GM12892 (cell line): ENCODE data around the gene DAG1. TPM values are rescaled to one million over a fixed set of nuclear protein-coding genes. Genes with fewer than 3 reads are reported as not detected.

Source experiments
- DNase-seq: peaks from one replicate; pipeline ENCODE4 v3.0.0; 2011; ENCODE audit not compliant: insufficient read length
- FAIRE-seq: peaks from 2 replicates; lab custom pipeline; 2011; peaks lifted over from hg19 to GRCh38; lab: Jason Lieb, UNC
- POLR2A ChIP-seq: IDR thresholded peaks from 2 replicates; pipeline ENCODE4 v1.6.1; 2011; ENCODE audit warnings: low read depth, low read length, control low read depth
- POLR2AphosphoS5 ChIP-seq: IDR thresholded peaks from 2 replicates; pipeline ENCODE4 v1.6.1; 2011; ENCODE audit warnings: low read depth, low read length, control low read depth
- TAF1 ChIP-seq: IDR thresholded peaks from 2 replicates; pipeline ENCODE4 v1.6.1; 2011; ENCODE audit warnings: low read depth, mild to moderate bottlenecking, control low read depth, low read length, borderline replicate concordance
- polyA plus RNA-seq: library from polyadenylated mRNA; unstranded; fragments of >200 nt; gene quantifications from one replicate; pipeline ENCODE4 v1.2.1, GENCODE V29; 2012; ENCODE audit warnings: missing spikeins, inconsistent platforms; ENCODE audit not compliant: missing spikeins

Gene DAG1
- 5.8 TPM for polyA plus RNA-seq

DNA sequence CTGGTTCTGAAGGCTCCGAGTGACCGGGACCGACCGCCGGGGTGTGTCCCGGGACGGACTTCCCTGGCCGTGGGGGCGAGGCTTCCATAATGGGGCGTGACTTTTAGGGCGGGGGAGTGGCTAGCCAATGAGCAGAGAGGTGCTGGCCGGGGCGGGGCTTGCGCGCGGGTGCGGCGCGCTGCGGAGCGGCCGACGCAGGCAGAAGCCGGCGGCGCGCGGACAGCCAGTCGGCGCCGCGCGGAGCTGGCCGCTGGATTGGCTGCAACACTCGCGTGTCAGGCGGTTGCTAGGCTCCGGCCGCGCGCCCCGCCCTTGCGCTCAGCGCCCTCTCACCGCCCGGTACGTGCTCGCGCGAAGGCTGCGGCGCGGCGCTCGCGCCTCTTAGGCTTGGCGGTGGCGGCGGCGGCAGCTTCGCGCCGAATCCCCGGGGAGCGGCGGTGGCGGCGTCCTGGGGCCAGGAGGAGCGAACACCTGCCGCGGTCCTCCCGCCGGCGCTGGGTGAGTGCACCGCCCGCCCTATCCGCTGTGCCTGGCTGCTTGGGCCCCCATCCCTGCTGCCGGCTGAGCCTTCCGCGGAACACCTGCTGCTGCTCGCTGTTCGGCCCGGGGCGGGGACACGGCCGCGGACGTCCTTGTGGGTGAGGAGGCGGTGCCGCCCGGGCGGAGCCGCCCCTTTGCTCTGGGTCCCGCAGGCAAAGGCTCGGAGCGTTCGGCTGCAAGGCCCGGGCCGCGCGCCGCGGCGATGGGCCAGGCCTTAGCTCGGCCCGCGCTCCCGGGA is at the start of gene DAG1:
DAG1 (plus strand) TSS at position 332 of the 778 bp plus-strand sequence. CDS start 40,268 bp downstream, outside the sequence.
- TF ChIP-seq POLR2AphosphoS5 (peak; percentile 72), POLR2A (peak; percentile 80; the same call in 1 of the 2 replicates), TAF1 (no peak; the same call in 1 of the 2 replicates)
- DNase-seq, result peak; percentile 96
- peak; percentile 99 for FAIRE-seq

DNA sequence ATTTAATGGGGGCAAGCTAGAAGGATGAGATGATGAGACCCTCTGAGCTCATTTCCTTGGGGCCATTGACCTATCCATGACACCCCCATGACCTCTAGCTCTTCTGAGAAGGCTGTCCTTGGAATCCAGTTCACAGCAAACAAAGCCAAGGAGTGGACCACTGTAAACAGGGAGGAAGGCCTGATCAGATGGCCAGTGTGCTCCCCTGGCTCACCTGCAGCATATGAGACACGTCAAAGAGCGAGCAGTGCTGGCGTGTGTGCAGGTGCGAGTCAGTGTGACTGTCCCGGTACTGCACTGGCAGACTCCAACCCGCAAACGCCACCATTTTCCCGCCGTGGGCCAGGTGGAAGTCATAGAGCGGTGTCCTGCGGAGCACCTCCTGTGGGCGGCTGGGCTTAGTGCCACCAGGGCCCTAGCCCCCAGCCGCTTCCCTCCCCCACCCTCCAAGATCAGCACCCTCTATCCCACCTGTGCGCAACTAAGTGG is 48.1 kb upstream of the DAG1 start:
- DNase-seq (no peak), FAIRE-seq (peak; percentile 78)
- TF ChIP-seq TAF1 (0 out of 2 replicates have a peak, but pooled peaks have one; percentile 13), POLR2A (no peak)

DNA sequence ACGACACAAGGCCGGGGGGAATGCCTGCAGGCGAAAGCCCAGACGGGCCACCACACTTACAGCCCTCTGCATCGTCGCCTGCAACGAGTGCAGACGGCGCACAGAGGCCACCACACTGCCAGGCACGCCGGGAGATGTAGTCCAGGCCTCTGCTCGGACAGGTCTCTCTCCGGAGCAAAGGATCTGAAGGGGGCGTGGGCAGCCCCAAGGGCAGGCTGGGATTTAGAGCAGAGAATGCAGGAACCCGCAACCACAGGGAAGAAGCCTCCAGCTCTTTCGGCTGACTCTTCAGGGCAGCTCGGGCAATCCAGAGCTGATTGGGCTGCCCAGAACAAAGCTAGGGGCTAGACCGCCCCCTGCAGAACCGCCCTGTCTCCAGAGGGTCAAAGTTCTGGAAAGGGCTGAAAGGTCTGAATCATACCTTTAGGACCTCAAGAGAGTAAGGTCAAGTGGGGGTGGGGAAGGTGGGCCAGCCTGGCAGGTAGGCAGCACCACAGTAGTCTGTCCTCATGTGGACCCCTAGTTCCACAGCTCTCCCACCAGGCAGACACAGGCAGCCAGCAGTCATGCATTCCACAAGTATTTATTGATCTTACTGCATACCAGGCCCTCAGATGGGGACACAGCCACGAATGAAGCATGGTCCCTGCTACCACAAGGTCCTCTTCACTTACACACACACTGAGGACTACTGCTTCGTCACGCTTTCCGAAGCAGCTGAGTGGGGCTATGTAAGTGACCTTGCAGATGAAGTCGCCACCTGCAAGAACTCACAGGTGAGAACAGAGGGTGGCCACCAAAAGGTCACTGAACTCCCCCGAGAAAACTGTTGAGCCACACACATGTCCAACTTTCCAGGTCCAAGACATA is 47.5 kb upstream of the DAG1 start, which contains the start of gene AMT:
AMT (minus strand) TSS at position 95 of the 870 bp plus-strand sequence; CDS start at position 72, 23 bp downstream.
- DNase-seq (no peak), FAIRE-seq (no peak)
- no peak for TF ChIP-seq TAF1

DNA sequence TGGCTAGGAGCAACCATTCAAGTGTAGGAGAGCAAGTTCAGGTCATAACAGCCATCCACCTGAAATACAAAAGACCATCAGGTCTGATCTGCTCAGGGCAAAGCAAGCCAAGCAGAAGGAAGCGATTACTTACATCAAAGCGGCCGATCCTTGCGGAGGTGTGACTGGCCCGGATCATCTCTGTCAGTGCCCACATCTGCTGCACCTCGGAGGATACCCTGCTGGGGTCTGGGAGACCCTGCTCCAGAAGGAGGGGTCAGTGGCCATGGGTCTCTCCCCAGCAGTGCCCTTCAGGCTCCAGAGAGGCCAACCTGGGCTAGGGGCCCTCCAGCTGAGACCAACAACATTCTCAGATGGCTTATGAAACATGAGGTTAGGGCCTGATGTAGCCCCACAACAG is 45.3 kb upstream of the DAG1 start:
- FAIRE-seq, result no peak
- TF ChIP-seq TAF1 (no peak), POLR2A (no peak), POLR2AphosphoS5 (no peak)

DNA sequence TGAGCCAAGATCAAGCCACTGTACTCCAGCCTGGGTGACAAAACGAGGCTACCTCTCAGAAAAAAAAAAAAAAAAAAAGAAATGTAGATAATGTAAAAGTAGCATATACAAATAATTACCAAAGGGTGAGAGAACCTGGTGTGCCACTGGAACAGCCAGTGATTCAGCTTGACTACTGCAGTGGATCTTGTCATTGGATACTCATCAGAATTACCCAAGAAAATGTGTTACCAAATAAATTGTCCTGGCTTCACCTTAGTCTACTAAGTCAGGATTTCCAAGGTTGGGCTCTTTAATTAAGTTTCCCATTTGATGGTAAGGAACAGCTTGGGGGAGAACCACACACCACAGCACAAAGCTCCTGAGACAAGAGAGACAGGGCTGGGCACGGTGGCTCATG is 42.5 kb upstream of the DAG1 start:
- no peak for TF ChIP-seq TAF1
- no peak for TF ChIP-seq POLR2A
- no peak for TF ChIP-seq POLR2AphosphoS5
- DNase-seq (no peak), FAIRE-seq (no peak)

More for the DNA sequence above, 45.3 kb upstream of the DAG1 start:
- no peak for DNase-seq

DNA sequence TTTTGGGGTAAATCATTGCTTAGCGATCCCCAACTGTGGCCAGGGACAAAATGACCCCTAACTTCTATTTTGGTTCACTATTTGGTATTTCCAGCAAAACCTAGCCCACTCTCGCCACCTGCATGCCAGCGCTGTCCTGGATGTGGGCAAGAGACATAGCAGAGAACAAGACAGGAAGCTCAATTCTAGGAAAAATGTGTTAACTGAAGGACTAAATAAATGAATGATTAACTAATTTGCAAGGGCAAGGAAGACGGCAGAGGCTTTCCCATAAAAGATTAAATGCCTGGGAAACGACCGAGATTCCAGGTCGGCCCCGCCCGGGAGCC is 41.4 kb upstream of the DAG1 start:
- no peak for TF ChIP-seq POLR2AphosphoS5
- no peak for DNase-seq
- no peak for FAIRE-seq

DNA sequence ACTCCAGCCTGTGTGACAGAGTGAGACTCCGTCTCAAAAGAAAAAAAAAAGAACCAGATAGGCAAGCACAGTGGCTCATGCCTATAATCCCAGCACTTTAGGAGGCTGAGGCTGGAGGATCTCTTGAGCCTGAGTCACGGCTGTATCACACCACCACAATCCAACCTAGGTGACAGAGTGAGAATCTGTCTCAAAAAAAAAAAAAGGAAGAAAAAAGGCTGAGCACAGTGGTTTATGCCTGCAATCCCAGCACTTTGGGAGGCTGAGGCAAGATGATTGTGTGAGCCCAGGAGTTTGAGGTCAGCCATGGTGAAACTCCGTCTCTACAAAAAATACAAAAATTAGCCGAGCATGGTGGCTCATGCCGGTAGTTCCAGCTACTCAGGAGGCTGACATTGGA is 35.3 kb upstream of the DAG1 start:
- DNase-seq (no peak), FAIRE-seq (no peak)
- TF ChIP-seq TAF1 (no peak), POLR2AphosphoS5 (no peak), POLR2A (no peak)

DNA sequence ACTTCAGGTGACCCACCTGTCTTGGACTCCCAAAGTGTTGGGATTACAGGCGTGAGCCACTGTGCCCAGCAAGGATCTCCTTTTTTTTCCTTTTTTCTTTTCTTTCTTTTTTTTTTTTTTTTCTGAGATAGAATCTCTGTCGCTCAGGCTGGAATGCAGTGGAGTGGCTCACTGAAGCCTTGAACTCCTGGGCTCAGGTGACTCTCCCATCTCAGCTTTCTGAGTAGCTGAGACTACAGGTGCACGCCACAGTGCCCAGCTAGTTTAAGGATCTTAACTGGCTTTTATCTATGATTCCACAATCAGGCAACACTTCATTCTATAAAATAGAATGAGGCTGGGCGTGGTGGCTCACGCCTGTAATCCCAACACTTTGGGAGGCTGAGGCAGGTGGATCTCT is 24.7 kb upstream of the DAG1 start:
- TF ChIP-seq TAF1 (no peak), POLR2A (no peak), POLR2AphosphoS5 (no peak)
- DNase-seq, result no peak
- FAIRE-seq, result no peak

DNA sequence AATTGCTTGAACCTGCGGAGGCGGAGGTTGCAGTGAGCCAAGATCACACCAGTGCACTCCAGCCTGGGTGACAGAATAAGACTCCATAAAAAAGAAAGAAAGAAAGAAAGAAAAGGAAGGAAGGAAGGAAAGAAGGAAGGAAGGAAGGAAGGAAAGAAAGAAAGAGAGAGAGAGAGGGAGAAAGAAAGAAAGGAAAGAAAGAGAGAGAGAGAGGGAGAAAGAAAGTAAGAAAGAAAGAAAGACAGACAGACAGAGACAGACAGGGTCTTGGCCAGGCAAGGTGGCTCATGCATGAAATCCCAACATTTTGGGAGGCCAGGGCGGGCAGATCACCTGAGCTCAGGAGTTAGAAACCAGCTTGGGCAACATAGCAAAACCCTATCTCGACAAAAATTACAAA is 16.4 kb upstream of the DAG1 start:
- no peak for DNase-seq
- no peak for TF ChIP-seq POLR2A
- FAIRE-seq, result no peak

DNA sequence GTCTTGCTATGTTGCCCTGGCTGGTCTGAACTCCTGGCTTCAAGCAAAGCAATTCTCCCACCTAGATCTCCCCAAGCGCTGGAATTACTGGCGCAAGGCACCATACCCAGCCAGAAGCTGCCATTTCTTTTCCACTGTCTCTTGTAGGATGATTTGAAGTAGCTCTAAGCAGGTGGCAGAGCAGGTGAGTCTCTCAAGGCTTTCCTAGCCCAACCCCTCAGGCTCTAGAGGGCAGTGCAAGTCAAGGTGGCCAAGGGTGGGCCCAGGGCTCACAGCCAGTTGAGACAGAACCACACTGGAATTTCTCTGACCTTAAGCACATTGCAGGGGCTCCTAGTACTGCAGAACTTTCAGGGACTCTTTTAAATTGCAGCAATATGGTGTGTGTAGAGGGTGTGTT is 15.6 kb upstream of the DAG1 start:
- TF ChIP-seq POLR2A (no peak), POLR2AphosphoS5 (no peak), TAF1 (no peak)
- DNase-seq (no peak), FAIRE-seq (no peak)

DNA sequence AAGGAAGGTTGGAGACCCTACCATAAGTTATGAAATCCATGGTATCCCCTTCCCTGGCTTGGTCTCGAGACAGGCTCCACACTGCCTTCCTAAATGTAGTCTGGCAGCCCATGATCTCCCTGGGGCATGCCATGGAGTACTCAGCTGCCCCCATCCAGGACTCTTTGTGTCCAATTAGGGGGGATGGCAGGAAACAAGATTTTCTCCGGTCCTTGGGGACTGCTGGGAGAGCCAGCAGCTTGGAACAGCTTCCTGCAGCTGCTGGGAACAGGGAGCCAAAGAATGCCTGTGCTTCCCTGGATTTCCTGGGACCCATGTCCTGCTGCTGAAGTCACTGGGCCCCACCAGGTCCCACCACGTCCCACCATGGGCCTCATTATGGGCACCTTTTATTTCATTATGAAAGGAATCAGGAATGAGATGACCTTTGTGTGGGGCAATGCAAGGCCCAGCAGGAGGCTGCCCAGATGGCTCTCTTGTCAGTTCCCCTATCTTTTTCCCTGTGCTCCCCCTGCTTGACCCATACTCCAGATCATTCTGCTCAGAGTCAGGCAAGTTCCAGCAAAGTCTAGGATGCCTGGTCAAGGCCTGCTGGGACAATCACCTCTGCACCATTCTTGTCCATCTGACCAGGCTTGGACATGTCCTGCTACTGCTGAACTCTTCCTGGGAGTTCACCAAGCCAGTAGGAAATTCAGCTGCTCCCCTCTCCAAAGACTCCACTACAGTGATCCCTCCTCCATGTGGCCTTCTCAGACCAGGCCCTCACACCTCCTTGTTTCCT is 15.0 kb upstream of the DAG1 start:
- DNase-seq (no peak), FAIRE-seq (no peak)
- TF ChIP-seq TAF1, result no peak
- TF ChIP-seq POLR2AphosphoS5, result no peak
- TF ChIP-seq POLR2A, result no peak
